HepG2 (cell line): ENCODE measurements around the gene ACACB. TPM values are rescaled to one million over a fixed set of nuclear protein-coding genes. Genes with fewer than 3 reads are reported as not detected.

Experiments used
- ATAC-seq: fragments of 200-7000 bp; cut with Tn5 transposase; 3 replicates; pipeline ENCODE4 v1.9.1; 2020; ENCODE audit warnings: mild to moderate bottlenecking, moderate library complexity
- BruUV-seq: library from RNA; stranded (reverse); fragments of 400-500 nt; replicated peaks from 2 replicates; lab custom pipeline; 2021; lab: Mats Ljungman, UMichigan
- CTCF ChIA-PET: fragments of 300-600 bp; formaldehyde crosslinking; extraction: SDS; loops from one replicate; lab custom pipeline; 2021; ENCODE audit warnings: low total read pairs, inconsistent platforms, low intra/inter-chr PET ratio; lab: Yijun Ruan, JAX
- POLR2A ChIA-PET: fragments of 350-600 bp; sonication (Branson Sonifier 250); formaldehyde crosslinking; loops from one replicate; lab custom pipeline; 2020; ENCODE audit warnings: antibody characterized with exemption, inconsistent platforms; lab: Yijun Ruan, JAX
- DNase-seq: peaks from one replicate; pipeline ENCODE4 v3.0.0-alpha.2; 2015; ENCODE audit warnings: low spot score
- FAIRE-seq: peaks from 3 replicates; lab custom pipeline; 2011; peaks lifted over from hg19 to GRCh38; lab: Jason Lieb, UNC
- H2AFZ ChIP-seq: one replicate; pipeline ENCODE4 v1.6.1; 2011; ENCODE audit warnings: low read length, inconsistent platforms
- H3K27ac ChIP-seq: fragments of 300-600 bp; 3 replicates; pipeline ENCODE4 v1.8.0; 2011; ENCODE audit warnings: mixed run types, mild to moderate bottlenecking, mixed read lengths, low read length, inconsistent platforms; ENCODE audit not compliant: insufficient read depth; ENCODE audit errors: extremely low read length
- H3K27me3 ChIP-seq, 2 experiments: fragments of 200-600 bp in 1 of 2; 2 replicates in 1 of 2; 3 replicates in 1 of 2; pipeline versions ENCODE4 v1.6.0 to v1.8.0; 2011; ENCODE audit warnings: low read length in 2 of 2, mild to moderate bottlenecking in 2 of 2, moderate library complexity in 2 of 2, inconsistent platforms in 1 of 2; ENCODE audit not compliant: insufficient read depth in 2 of 2, control insufficient read depth in 1 of 2
- H3K36me3 ChIP-seq, 2 experiments: fragments of 200-600 bp in 1 of 2; replicated peaks in 1 of 2; 2 replicates in 1 of 2; 3 replicates in 1 of 2; pipeline versions ENCODE4 v1.5.1 to v1.8.0; 2011; ENCODE audit warnings: low read length in 2 of 2, inconsistent platforms in 1 of 2; ENCODE audit not compliant: insufficient read depth in 2 of 2, control insufficient read depth in 1 of 2
- H3K4me1 ChIP-seq: 2 replicates; pipeline ENCODE4 v1.5.1; 2012; ENCODE audit warnings: low read length, inconsistent platforms; ENCODE audit not compliant: insufficient read depth
- H3K4me2 ChIP-seq: 2 replicates; pipeline ENCODE4 v1.6.0; 2011; ENCODE audit warnings: low read depth, low read length, inconsistent platforms
- H3K4me3 ChIP-seq, 3 experiments: fragments of 200-600 bp in 1 of 3; sonication (generic), shearing (Covaris generic) in 1 of 3; replicated peaks in 1 of 3; 2 replicates each; pipeline ENCODE4 v1.5.1; 2011 to 2016; ENCODE audit warnings: low read length in 3 of 3, inconsistent platforms in 2 of 3, low read depth in 2 of 3, mild to moderate bottlenecking in 2 of 3, control low read depth in 1 of 3, mixed read lengths in 1 of 3; ENCODE audit not compliant: insufficient read depth in 1 of 3
- H3K79me2 ChIP-seq: one replicate; pipeline ENCODE4 v1.6.1; 2011; ENCODE audit warnings: low read length, inconsistent platforms; ENCODE audit not compliant: insufficient read depth
- H3K9ac ChIP-seq: 2 replicates; pipeline ENCODE4 v1.6.0; 2011; ENCODE audit warnings: mild to moderate bottlenecking, low read depth, low read length, inconsistent platforms; ENCODE audit not compliant: insufficient read depth
- H3K9me3 ChIP-seq: 2 replicates; pipeline ENCODE4 v1.5.1; 2012; ENCODE audit warnings: mild to moderate bottlenecking, low read length
- H4K20me1 ChIP-seq: 2 replicates; pipeline ENCODE4 v1.6.0; 2011; ENCODE audit warnings: inconsistent platforms, mild to moderate bottlenecking, low read length, moderate library complexity; ENCODE audit not compliant: insufficient read depth
- EP300 ChIP-seq, 3 experiments: sonication (generic) in 1 of 3; formaldehyde crosslinking in 1 of 3; IDR thresholded peaks; 2 replicates each; pipeline versions ENCODE4 v1.5.1 to v1.6.1; 2011 to 2020; ENCODE audit warnings: low read depth in 2 of 3, low read length in 2 of 3, borderline replicate concordance in 1 of 3, improper control_type of control experiment in 1 of 3, mild to moderate bottlenecking in 1 of 3, missing genetic modification reagents in 1 of 3, moderate library complexity in 1 of 3
- FOXA3 ChIP-seq: IDR thresholded peaks from 2 replicates; pipeline ENCODE4 v1.6.1; 2016; ENCODE audit warnings: missing genetic modification reagents, missing compliant biosample characterization
- HOXA7 ChIP-seq: sonication (generic); formaldehyde crosslinking; IDR thresholded peaks from 2 replicates; pipeline ENCODE4 v1.8.1; 2022; ENCODE audit warnings: mild to moderate bottlenecking, missing genetic modification reagents, moderate library complexity
- ZNF543 ChIP-seq: sonication (generic); formaldehyde crosslinking; IDR thresholded peaks from 2 replicates; pipeline ENCODE4 v1.4.0; 2020; ENCODE audit warnings: mild to moderate bottlenecking, missing genetic modification reagents
- WGBS: methylation state at CpG from one replicate; pipeline ENCODE4 v1.1.6; 2017; ENCODE audit warnings: low lambda C conversion rate; 5-methylcytosine and 5-hydroxymethylcytosine counted together
- in situ Hi-C: cut with HindIII; loops from 2 replicates; pipeline ENCODE4 v1.10.0; 2017; ENCODE audit warnings: low pct_unique_long_range_greater_than_20kb; ENCODE audit not compliant: extremely low pct_ligation_motif_present
- intact Hi-C: fragments of 100-400 bp; cut with micrococcal nuclease; formaldehyde crosslinking; loops from one replicate; pipeline ENCODE4 v1.10.0; 2022; ENCODE audit not compliant: unreplicated experiment
- polyA plus RNA-seq, 8 experiments: library from polyadenylated mRNA; depleted of rRNA in 3 of 8; stranded (reverse) in 7 of 8; unstranded in 1 of 8; fragments of >200 nt; fragmentation: Illumina TruSeq in 4 of 8; extraction: Trizol in 4 of 8; gene quantifications; 2 replicates each; pipeline versions ENCODE4 v1.2.1 to v1.2.3, GENCODE V29; 2011 to 2016; ENCODE audit warnings: low read depth in 4 of 8, missing spikeins in 1 of 8, mixed read lengths in 1 of 8; ENCODE audit not compliant: insufficient read depth in 1 of 8
- total RNA-seq, 5 experiments: library from RNA; depleted of rRNA; stranded (reverse); fragments of >200 nt; fragmentation: Illumina TruSeq; extraction: Trizol; gene quantifications; 2 replicates each; pipeline ENCODE4 v1.2.3, GENCODE V29; 2016; ENCODE audit warnings: low read depth in 1 of 5
- TF ChIP-seq, protein P1 (sequence below), 2 experiments: sonication (generic) in 1 of 2; formaldehyde crosslinking in 1 of 2; IDR thresholded peaks; 2 replicates each; pipeline versions ENCODE4 v1.5.1 to v1.6.1; 2011 to 2020; ENCODE audit warnings: borderline replicate concordance in 1 of 2, low read depth in 1 of 2, low read length in 1 of 2, mild to moderate bottlenecking in 1 of 2, missing genetic modification reagents in 1 of 2, moderate library complexity in 1 of 2
- TF ChIP-seq, protein P2 (sequence below): sonication (generic); formaldehyde crosslinking; IDR thresholded peaks from 2 replicates; pipeline ENCODE4 v1.4.0; 2020; ENCODE audit warnings: mild to moderate bottlenecking, missing genetic modification reagents
- TF ChIP-seq, protein P3 (sequence below): sonication (generic); formaldehyde crosslinking; conservative IDR thresholded peaks from 2 replicates; pipeline ENCODE4 v1.4.0; 2020; ENCODE audit warnings: missing genetic modification reagents
- TF ChIP-seq, protein P4 (sequence below): sonication (generic); formaldehyde crosslinking; IDR thresholded peaks from 2 replicates; pipeline ENCODE4 v1.5.0; 2020; ENCODE audit warnings: missing genetic modification reagents
- TF ChIP-seq, protein P5 (sequence below): sonication (generic); formaldehyde crosslinking; IDR thresholded peaks from 2 replicates; pipeline ENCODE4 v1.5.0; 2020; ENCODE audit warnings: missing genetic modification reagents, mild to moderate bottlenecking, borderline replicate concordance

The ACACB gene
- total and polyA plus RNA-seq, 2 of the 13 experiments (the other 11 are each of a cell fraction or from before 2014, with no cell fraction given), result 6.2 to 8.6 TPM

DNA sequence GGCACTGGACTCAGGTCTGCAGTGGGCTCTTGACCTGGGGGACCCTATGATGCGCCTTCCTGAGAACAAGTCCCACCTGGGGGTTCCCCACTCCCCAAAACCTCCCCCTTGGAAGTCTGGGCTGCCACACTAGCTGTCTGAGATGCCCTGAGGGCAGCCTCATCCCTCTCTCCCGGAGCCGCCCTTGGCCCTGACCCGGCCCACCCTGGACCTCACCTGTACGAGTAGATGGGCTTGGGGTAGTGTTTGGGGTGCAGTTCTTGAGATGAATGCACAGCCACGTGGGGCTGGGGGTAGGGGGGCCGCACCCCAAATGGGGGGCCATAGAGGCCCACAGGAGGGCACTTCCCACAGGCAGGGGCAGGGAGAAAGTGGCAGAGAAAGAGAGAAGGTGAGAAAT, 170.8 kb downstream of the ACACB start (continued):
- TF ChIP-seq, protein P1, sequence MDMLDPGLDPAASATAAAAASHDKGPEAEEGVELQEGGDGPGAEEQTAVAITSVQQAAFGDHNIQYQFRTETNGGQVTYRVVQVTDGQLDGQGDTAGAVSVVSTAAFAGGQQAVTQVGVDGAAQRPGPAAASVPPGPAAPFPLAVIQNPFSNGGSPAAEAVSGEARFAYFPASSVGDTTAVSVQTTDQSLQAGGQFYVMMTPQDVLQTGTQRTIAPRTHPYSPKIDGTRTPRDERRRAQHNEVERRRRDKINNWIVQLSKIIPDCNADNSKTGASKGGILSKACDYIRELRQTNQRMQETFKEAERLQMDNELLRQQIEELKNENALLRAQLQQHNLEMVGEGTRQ (IDR thresholded peaks at IDR 0.05; ENCODE audit: low read depth, low read length), result no peak
- TF ChIP-seq, protein P1 (CRISPR knock-in tag; IDR thresholded peaks at IDR 0.05; ENCODE audit: borderline replicate concordance), result no peak
- no peak for TF ChIP-seq HOXA7 (CRISPR knock-in tag)
- TF ChIP-seq, protein P2, sequence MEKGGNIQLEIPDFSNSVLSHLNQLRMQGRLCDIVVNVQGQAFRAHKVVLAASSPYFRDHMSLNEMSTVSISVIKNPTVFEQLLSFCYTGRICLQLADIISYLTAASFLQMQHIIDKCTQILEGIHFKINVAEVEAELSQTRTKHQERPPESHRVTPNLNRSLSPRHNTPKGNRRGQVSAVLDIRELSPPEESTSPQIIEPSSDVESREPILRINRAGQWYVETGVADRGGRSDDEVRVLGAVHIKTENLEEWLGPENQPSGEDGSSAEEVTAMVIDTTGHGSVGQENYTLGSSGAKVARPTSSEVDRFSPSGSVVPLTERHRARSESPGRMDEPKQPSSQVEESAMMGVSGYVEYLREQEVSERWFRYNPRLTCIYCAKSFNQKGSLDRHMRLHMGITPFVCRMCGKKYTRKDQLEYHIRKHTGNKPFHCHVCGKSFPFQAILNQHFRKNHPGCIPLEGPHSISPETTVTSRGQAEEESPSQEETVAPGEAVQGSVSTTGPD, result no peak
- no peak for TF ChIP-seq FOXA3
- TF ChIP-seq, protein P3, sequence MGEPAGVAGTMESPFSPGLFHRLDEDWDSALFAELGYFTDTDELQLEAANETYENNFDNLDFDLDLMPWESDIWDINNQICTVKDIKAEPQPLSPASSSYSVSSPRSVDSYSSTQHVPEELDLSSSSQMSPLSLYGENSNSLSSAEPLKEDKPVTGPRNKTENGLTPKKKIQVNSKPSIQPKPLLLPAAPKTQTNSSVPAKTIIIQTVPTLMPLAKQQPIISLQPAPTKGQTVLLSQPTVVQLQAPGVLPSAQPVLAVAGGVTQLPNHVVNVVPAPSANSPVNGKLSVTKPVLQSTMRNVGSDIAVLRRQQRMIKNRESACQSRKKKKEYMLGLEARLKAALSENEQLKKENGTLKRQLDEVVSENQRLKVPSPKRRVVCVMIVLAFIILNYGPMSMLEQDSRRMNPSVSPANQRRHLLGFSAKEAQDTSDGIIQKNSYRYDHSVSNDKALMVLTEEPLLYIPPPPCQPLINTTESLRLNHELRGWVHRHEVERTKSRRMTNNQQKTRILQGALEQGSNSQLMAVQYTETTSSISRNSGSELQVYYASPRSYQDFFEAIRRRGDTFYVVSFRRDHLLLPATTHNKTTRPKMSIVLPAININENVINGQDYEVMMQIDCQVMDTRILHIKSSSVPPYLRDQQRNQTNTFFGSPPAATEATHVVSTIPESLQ (CRISPR knock-in tag), result no peak
- TF ChIP-seq, all 625 proteins: peak for 0

DNA sequence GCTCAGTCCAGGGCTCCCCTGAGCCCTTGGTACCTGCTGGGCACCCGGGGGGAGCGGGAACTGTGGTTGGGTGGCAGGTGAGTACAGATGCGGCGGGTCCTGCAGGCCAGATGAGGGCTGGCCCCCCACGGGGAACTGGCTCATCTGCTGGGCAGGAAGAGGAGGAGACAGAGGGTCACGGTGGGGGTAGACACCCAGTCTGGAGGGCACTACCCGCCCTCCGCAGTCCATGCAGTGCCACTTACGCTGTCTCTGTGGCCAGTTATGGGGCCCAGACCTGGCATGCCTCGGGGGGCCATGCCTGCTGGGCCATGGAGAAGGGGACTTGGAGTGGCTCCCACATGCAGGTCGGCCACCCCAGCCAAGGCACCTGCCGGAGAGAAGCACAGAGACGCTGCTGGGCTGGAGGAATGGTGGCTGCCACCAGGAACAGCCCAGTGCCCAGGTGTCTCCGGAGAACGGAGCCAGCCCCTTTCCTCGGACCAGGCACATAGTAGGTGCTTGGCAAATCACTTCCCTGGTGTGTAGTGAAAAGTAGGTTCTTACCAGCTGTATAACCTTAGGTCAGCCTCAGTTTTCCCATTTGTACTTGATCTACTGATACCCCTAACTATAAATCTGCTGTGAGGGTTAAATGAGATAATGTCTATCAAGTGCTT, 171.6 kb downstream of the ACACB start:
- Histone ChIP-seq H3K4me1 (no peaks in the 10 kb centered on the region), H3K4me3 (no peak overlapping the region), H2AFZ (no peak overlapping the region), H3K9ac (no peak overlapping the region), H3K27me3 (peaks cover 0 to 4% of the 10 kb centered on the region in 2 experiments; a peak in 1 of 5 replicates), H3K27ac (no peak overlapping the region), H3K36me3 (no peaks in the 10 kb centered on the region), H3K4me2 (no peak overlapping the region), H4K20me1 (no peaks in the 10 kb centered on the region), H3K79me2 (no peaks in the 10 kb centered on the region), H3K9me3 (no peaks in the 10 kb centered on the region)
- intact Hi-C loops (no loop called here), in situ Hi-C loops (no loop called here)
- ChIA-PET CTCF (no interaction called here), POLR2A (no interaction called here)
- DNase-seq, result no peak
- no TSS peak for BruUV-seq
- FAIRE-seq, result no peak
- 80% methylated on average over 5 of the region's 16 CpGs for WGBS
- no peak for ATAC-seq
- TF ChIP-seq, protein P4, sequence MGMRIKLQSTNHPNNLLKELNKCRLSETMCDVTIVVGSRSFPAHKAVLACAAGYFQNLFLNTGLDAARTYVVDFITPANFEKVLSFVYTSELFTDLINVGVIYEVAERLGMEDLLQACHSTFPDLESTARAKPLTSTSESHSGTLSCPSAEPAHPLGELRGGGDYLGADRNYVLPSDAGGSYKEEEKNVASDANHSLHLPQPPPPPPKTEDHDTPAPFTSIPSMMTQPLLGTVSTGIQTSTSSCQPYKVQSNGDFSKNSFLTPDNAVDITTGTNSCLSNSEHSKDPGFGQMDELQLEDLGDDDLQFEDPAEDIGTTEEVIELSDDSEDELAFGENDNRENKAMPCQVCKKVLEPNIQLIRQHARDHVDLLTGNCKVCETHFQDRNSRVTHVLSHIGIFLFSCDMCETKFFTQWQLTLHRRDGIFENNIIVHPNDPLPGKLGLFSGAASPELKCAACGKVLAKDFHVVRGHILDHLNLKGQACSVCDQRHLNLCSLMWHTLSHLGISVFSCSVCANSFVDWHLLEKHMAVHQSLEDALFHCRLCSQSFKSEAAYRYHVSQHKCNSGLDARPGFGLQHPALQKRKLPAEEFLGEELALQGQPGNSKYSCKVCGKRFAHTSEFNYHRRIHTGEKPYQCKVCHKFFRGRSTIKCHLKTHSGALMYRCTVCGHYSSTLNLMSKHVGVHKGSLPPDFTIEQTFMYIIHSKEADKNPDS (CRISPR knock-in tag), result no peak
- TF ChIP-seq ZNF543 (CRISPR knock-in tag) (no peak), EP300 (IDR thresholded peaks at IDR 0.05; ENCODE audit: low read depth in 2 of 2, low read length in 2 of 2) (no peak), EP300 (CRISPR knock-in tag; IDR thresholded peaks at IDR 0.05; ENCODE audit: borderline replicate concordance) (no peak)
- TF ChIP-seq, protein P5, sequence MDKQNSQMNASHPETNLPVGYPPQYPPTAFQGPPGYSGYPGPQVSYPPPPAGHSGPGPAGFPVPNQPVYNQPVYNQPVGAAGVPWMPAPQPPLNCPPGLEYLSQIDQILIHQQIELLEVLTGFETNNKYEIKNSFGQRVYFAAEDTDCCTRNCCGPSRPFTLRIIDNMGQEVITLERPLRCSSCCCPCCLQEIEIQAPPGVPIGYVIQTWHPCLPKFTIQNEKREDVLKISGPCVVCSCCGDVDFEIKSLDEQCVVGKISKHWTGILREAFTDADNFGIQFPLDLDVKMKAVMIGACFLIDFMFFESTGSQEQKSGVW (CRISPR knock-in tag), result no peak
